Keratinocyte (primary cell): ENCODE data around the gene DOCK11.

ENCODE experiments used
- CTCF ChIP-seq, 3 experiments: IDR thresholded peaks in 1 of 3; conservative IDR thresholded peaks in 1 of 3; optimal IDR thresholded peaks in 1 of 3; 2 replicates in 2 of 3; 3 replicates in 1 of 3; pipeline versions ENCODE3 to v1.5.1; 2011; ENCODE audit warnings: low read length in 3 of 3, mild to moderate bottlenecking in 3 of 3, moderate library complexity in 2 of 3, control low read depth in 1 of 3, inconsistent platforms in 1 of 3; ENCODE audit not compliant: insufficient read depth in 2 of 3; ENCODE audit errors: extremely low read depth in 1 of 3
- EZH2 ChIP-seq: IDR thresholded peaks from one replicate; pipeline ENCODE4 v1.6.1; 2012; ENCODE audit warnings: inconsistent platforms, mild to moderate bottlenecking, low read length, moderate library complexity

- TF ChIP-seq CTCF (optimal IDR thresholded peaks at IDR 0.05 in 1 of 3, IDR thresholded peaks at IDR 0.05 in 1 of 3, conservative IDR thresholded peaks at IDR 0.05 in 1 of 3; ENCODE audit: extremely low read depth in 1 of 3, insufficient read depth in 2 of 3, low read length in 3 of 3): no peak
- no peak for TF ChIP-seq EZH2
Observed at GRCh38 chrX:118495958-118496762, 545 bp downstream of the DOCK11 start.
